ENCODE measurements around the gene CCN2. TPM values are rescaled to one million over a fixed set of nuclear protein-coding genes. Genes with fewer than 3 reads are reported as not detected.

The CCN2 gene, protein sequence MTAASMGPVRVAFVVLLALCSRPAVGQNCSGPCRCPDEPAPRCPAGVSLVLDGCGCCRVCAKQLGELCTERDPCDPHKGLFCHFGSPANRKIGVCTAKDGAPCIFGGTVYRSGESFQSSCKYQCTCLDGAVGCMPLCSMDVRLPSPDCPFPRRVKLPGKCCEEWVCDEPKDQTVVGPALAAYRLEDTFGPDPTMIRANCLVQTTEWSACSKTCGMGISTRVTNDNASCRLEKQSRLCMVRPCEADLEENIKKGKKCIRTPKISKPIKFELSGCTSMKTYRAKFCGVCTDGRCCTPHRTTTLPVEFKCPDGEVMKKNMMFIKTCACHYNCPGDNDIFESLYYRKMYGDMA
- 100 to 1,000 TPM; 199 to 213 (median 204) TPM for polyA plus RNA-seq (ENCODE audit: insufficient read length in 3 of 3)
- long read RNA-seq, donor 1, transcript CTGF-201 (5 exons, 2,339 nt), result major isoform, 101 of 115 reads
- long read RNA-seq, donor 1, partial matches to known transcripts, result 14 of 115 reads
- long read RNA-seq, donor 1, other reads (novel, unspliced or antisense), result 0 of 115 reads
- long read RNA-seq, donor 2, transcript CTGF-201 (5 exons, 2,339 nt), result major isoform, 102 of 187 reads
- long read RNA-seq, donor 2, partial matches to known transcripts, result 85 of 187 reads
- long read RNA-seq, donor 2, other reads (novel, unspliced or antisense), result 0 of 187 reads
- long read RNA-seq, donor 3, transcript CTGF-201 (5 exons, 2,339 nt), result major isoform, 88 of 122 reads
- long read RNA-seq, donor 3, partial matches to known transcripts, result 34 of 122 reads
- long read RNA-seq, donor 3, other reads (novel, unspliced or antisense), result 0 of 122 reads
- long read RNA-seq, donor 4, transcript CTGF-201 (5 exons, 2,339 nt), result major isoform, 107 of 138 reads
- long read RNA-seq, donor 4, partial matches to known transcripts, result 31 of 138 reads
- long read RNA-seq, donor 4, other reads (novel, unspliced or antisense), result 0 of 138 reads
- long read RNA-seq, donor 5, transcript CTGF-201 (5 exons, 2,339 nt), result major isoform, 75 of 132 reads
- long read RNA-seq, donor 5, partial matches to known transcripts, result 57 of 132 reads
- long read RNA-seq, donor 5, other reads (novel, unspliced or antisense), result 0 of 132 reads
- long read RNA-seq, donor 6, transcript CTGF-201 (5 exons, 2,339 nt), result major isoform, 48 of 135 reads
- long read RNA-seq, donor 6, partial matches to known transcripts, result 87 of 135 reads
- long read RNA-seq, donor 6, other reads (novel, unspliced or antisense), result 0 of 135 reads
- long read RNA-seq, donor 7, transcript CTGF-201 (5 exons, 2,339 nt), result major isoform, 104 of 242 reads
- long read RNA-seq, donor 7, partial matches to known transcripts, result 138 of 242 reads
- long read RNA-seq, donor 7, other reads (novel, unspliced or antisense), result 0 of 242 reads
- long read RNA-seq, donor 8, transcript CTGF-201 (5 exons, 2,339 nt), result major isoform, 86 of 125 reads
- long read RNA-seq, donor 8, partial matches to known transcripts, result 39 of 125 reads
- long read RNA-seq, donor 8, other reads (novel, unspliced or antisense), result 0 of 125 reads
- long read RNA-seq, donor 9, transcript CTGF-201 (5 exons, 2,339 nt), result major isoform, 120 of 171 reads
- long read RNA-seq, donor 9, partial matches to known transcripts, result 51 of 171 reads
- long read RNA-seq, donor 9, other reads (novel, unspliced or antisense), result 0 of 171 reads
- long read RNA-seq, donor 10, transcript CTGF-201 (5 exons, 2,339 nt), result major isoform, 93 of 200 reads
- long read RNA-seq, donor 10, partial matches to known transcripts, result 107 of 200 reads
- long read RNA-seq, donor 10, other reads (novel, unspliced or antisense), result 0 of 200 reads
- long read RNA-seq, donor 11, transcript CTGF-201 (5 exons, 2,339 nt), result major isoform, 84 of 107 reads
- long read RNA-seq, donor 11, partial matches to known transcripts, result 23 of 107 reads
- long read RNA-seq, donor 11, other reads (novel, unspliced or antisense), result 0 of 107 reads
- long read RNA-seq, donor 12, transcript CTGF-201 (5 exons, 2,339 nt), result major isoform, 115 of 143 reads
- long read RNA-seq, donor 12, partial matches to known transcripts, result 28 of 143 reads
- long read RNA-seq, donor 12, other reads (novel, unspliced or antisense), result 0 of 143 reads
- long read RNA-seq, donor 13, transcript CTGF-201 (5 exons, 2,339 nt), result major isoform, 55 of 61 reads
- long read RNA-seq, donor 13, partial matches to known transcripts, result 6 of 61 reads
- long read RNA-seq, donor 13, other reads (novel, unspliced or antisense), result 0 of 61 reads
- long read RNA-seq, donor 14, transcript CTGF-201 (5 exons, 2,339 nt), result major isoform, 153 of 224 reads
- long read RNA-seq, donor 14, partial matches to known transcripts, result 71 of 224 reads
- long read RNA-seq, donor 14, other reads (novel, unspliced or antisense), result 0 of 224 reads
- long read RNA-seq, donor 15, transcript CTGF-201 (5 exons, 2,339 nt), result major isoform, 53 of 165 reads
- long read RNA-seq, donor 15, partial matches to known transcripts, result 107 of 165 reads
- long read RNA-seq, donor 15, other reads (novel, unspliced or antisense), result 5 of 165 reads
- long read RNA-seq, donor 16, transcript CTGF-201 (5 exons, 2,339 nt), result major isoform, 109 of 234 reads
- long read RNA-seq, donor 16, partial matches to known transcripts, result 120 of 234 reads
- long read RNA-seq, donor 16, other reads (novel, unspliced or antisense), result 5 of 234 reads

DNA sequence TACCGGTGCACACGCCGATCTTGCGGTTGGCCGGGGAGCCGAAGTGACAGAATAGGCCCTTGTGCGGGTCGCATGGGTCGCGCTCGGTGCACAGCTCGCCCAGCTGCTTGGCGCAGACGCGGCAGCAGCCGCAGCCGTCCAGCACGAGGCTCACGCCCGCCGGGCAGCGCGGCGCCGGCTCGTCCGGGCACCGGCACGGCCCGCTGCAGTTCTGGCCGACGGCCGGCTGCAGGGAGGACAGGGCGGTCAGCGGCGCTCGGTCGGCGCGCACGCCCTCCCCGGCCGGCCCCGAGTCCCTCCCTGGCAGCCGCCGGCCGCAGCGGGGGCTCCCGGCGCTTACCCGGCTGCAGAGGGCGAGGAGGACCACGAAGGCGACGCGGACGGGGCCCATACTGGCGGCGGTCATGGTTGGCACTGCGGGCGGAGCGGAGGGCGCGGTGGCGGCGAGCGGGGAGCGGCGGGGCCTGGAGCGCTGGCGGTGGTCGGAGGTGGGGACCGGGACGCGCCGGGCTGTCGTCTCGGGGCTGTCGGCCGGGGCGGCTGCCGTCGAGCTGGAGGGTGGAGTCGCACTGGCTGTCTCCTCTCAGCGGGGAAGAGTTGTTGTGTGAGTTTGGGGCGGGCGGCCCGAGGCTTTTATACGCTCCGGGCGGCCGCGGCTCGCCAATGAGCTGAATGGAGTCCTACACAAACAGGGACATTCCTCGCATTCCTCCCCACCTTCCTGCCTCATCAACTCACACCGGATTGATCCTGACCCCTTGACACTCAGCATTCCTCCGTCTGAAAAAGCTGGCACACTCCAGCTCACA is at the start of gene CCN2:
CCN2 (minus strand) TSS at position 606 of the 809 bp plus-strand sequence; CDS start at position 406, 200 bp downstream.
- DNase-seq, result peak; percentile 95

DNA sequence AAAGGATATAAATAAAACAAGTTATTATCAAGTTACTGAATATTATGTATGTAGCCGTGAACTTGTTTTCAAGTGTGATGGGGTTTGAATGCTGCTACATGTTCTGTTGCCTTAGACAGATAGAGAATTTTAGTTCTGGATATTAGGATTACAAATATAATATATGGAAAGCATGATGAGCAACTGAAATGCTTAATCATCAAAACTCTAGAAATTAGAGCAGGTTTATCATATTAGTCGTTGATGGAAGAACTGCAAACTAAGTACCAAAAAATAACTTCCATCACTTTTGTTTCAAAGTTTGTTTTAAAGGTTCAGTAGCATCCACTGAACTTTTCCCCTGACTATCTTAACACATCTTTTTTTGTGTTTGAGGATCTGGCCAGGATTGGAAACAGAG is 49.1 kb upstream of the CCN2 start:
- no peak for DNase-seq

GRCh38 chr6:131999545-132000146 is 48.5 kb upstream of the CCN2 start:
- DNase-seq, result no peak

GRCh38 chr6:131998255-131998982 is 47.2 kb upstream of the CCN2 start:
- DNase-seq, result no peak

- no peak for DNase-seq
These were observed 46.4 kb upstream of the CCN2 start for GRCh38 chr6:131997429-131998153.

DNA sequence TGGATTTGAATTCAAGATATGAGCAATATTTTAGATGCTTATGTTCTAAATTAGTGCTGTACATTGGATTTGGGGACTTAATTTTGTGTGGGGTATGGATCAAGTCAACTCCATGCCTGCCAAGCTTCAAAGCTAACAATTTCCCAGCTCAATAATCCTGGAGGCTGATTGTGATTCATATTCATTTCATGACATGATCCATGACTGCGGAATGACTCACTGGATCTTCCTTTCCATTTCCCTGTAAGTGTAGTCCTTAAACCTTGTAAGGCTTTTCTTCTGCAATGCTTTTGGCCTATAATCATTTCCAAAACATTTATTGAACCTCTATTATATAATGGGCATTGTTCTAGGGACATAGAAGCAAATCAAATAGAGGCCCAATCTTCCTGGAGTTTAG is 44.7 kb upstream of the CCN2 start:
- DNase-seq, result no peak

GRCh38 chr6:131992557-131992956 is 41.4 kb upstream of the CCN2 start:
- DNase-seq, result no peak

DNA sequence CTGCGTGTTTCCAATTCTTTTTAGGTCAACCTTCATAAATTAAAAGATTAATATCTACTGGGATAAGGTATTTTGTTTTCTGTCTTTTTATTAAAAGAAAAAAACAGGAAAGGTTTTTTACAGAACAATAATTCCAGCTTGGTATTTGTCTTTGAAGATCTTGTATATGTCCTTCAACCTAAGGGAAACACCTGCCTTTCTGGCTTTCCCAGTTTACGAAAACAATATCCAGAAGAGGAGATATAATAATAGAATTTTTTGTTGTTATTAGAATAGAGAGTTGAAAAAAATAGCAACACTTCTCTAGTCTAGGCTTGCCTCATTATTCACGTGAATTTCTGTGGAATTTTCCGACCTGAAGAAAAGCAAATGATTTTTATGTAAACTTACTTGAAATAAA is 37.9 kb upstream of the CCN2 start:
- no peak for DNase-seq

DNA sequence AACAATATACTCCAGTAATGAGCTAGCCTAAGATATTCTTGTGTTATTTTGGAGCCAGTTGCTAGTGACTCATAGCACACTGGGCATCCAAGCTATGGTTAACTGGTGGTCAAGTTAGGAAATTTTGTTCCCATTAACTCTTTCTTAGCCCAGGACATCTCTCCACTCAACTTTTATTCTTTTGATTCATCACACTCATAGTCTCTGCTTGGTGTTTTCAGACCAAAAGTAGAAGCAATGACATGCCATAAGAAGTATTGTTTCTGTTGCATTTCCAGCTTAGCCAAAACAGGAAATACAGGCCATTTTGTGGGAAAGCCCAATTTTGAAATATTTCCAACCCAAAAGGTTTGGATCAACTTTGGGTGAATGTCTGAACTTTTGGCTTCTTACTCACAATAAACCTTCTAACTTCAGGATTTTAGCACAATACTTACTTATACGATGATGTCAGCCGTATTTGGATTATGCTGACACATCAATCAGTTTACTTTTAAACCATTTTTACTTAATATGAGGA is 31.6 kb upstream of the CCN2 start:
- DNase-seq, result no peak

- no peak for DNase-seq
These were observed 30.4 kb upstream of the CCN2 start for GRCh38 chr6:131981624-131981978.

DNA sequence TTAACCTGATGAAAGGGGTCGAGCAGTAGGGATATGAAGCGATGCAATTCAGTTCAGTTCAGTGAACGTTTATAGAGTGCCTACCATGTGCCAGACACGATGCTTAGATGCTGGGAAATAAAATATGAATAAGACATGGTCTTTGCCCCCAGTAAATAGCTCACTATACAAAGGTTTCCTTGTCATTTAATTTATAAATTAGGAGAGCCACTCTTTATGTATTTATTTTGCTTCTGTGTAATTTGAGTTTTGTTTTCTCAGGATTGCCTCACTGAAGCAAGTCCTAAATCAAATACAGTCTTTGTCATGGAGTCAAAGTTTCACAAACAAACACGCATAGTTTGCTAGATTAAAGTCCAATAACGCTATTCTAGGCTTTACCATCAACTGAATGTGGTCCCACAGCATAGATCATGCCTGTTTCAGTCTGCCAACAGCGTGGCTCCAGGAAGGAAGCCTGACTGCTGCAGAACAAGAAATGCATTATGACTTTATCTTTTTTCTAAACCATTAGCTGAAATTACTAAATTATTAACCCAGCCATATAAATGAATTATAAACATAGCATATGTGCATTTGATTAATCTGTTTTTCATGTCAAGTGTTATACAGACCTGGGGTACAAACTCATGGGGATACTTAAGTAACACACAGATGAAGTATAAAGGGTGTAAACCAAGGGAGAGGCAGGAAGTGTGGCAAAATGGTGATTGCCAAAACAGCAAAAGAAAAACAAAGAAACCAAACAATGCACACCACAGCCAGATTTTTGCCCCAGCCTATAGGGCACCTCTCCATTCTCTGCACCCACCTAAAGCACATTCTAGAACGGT is 29.8 kb upstream of the CCN2 start:
- no peak for DNase-seq

GRCh38 chr6:131980338-131980790 is 29.2 kb upstream of the CCN2 start:
- no peak for DNase-seq

GRCh38 chr6:131979515-131980337 is 28.6 kb upstream of the CCN2 start:
- DNase-seq, result no peak

GRCh38 chr6:131978522-131978921 is 27.4 kb upstream of the CCN2 start:
- DNase-seq, result no peak
